Measurements from ENCODE around the gene CTCF.

CTCF gene

DNA sequence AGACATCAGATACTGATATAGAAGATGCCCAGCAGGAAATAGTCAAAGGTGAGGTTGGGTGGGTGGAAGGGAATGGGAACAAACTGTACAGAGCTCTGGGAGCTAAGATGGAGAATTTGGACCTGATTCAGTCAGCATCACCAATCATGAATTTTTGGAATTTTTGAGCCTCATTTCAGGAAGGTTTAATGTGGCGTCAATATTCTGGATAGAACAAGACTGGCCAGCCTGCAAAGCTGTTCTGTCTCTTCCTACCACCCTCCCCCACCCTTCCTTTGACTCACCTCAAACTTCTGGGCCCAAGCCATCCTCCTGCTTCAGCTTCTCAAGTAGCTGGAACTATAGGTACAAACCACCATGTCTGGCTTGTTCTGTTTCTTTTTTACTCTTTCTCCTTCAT lies 32.6 kb downstream of the CTCF start:
- peak; percentile 11 for DNase-seq (ENCODE audit: low spot score)

- no peak for DNase-seq (ENCODE audit: low spot score)
These were observed 36.2 kb downstream of the CTCF start for GRCh38 chr16:67598527-67598926.

- DNase-seq (ENCODE audit: low spot score), result no peak
These were observed 43.3 kb downstream of the CTCF start for GRCh38 chr16:67605641-67606040.

DNA sequence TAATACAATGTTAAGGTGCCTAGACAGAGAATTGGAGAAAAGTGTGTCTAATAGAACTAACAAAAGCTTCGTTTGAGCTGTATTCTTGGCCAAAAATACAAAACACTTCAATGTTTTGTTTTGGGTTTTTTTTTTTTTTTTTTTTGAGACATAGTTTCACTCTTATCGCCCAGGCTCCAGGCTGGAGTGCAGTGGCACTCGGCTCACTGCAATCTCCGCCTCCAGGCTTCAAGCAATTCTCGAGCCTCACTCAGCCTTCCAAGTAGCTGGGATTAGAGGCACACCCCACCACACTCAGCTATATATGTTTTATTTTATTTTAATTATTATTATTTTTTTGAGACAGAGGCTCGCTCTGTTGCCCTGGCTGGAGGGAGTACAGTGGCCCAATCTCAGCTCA lies 44.3 kb downstream of the CTCF start:
- DNase-seq (ENCODE audit: low spot score), result no peak

DNA sequence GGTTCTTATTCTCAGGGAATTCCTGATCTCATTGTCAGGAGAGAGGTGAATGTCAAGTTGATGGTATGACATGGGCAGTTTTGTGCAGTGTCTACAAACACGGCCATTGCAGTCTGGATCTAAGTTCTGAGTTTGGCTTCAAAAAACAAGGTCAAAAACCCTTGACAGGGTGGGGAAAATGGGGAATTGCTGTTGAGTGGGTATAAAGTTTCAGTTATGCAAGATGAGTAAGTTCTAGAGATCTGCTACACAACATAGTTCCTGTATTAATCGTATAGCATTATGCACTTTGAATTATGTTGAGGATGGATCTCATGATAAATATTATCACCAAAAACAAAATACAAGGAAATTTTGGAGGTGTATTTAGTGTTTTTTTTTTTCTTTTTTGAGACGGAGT lies 46.0 kb downstream of the CTCF start:
- DNase-seq (ENCODE audit: low spot score), result no peak

- DNase-seq (ENCODE audit: low spot score), result no peak
These were observed 51.5 kb downstream of the CTCF start for GRCh38 chr16:67613808-67614207.

DNA sequence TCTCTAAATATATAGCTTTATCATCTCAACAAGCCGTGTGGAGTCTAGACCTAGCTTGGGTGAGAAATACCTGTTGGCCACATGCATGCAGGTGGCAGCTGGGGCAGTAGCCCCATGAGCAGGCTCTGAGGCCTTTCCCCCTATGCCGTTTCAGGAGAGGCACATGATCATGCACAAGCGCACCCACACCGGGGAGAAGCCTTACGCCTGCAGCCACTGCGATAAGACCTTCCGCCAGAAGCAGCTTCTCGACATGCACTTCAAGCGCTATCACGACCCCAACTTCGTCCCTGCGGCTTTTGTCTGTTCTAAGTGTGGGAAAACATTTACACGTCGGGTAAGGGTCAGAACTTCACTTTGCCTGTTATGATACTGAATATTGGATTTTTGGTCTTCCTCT lies 65.9 kb downstream of the CTCF start:
- no peak for DNase-seq (ENCODE audit: low spot score)

DNA sequence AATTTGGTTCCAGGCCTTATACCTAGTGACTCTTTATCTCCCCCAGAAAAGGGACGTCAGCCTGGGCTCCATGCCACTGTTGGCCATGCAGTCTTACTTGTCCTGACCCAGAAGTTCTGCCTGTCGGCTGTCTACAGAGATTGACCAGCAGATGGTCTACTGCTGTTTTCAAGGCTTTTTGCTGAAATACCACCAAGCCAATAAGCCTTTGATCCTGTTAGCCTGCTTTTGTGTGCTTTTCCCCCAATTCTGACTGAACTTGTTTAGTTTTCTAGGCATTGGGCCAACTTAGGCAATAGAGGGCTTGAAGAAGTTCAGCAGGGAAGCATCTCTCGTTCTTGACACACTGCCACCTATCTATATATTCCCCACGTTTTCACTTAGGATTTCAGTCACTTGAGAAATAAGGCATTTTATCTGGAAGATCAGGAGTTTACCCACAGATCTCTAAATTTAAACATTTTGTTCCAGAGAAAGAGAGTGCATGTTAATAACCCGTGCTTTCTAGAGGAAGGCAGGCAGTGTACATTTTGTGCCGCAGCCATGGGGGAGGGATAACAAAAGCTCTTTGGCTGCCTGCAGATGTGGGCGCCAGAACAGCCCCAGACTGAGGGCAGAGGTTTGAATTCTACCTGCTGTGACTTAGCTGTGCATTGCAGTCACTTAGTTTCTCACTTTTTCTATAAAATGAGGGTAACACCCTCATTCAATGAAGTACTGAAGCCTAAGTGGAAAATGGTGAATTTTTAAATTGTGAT lies 70.3 kb downstream of the CTCF start:
- no peak for DNase-seq (ENCODE audit: low spot score)

DNA sequence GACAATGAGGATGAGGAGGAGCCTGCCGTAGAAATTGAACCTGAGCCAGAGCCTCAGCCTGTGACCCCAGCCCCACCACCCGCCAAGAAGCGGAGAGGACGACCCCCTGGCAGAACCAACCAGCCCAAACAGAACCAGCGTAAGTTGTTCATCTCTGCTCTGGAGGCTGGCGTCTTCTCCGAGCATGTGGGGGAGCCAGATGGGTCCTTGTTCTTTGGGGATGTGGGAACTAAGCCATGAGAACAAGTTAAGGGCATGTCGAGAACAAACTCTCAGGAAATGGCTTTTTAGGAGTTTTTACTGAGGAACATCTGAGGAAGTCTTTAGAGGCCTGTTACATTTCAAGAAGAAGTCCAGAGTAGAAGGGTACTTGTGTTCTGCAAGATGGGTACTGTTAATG lies 74.4 kb downstream of the CTCF start:
- DNase-seq (ENCODE audit: low spot score), result no peak

DNA sequence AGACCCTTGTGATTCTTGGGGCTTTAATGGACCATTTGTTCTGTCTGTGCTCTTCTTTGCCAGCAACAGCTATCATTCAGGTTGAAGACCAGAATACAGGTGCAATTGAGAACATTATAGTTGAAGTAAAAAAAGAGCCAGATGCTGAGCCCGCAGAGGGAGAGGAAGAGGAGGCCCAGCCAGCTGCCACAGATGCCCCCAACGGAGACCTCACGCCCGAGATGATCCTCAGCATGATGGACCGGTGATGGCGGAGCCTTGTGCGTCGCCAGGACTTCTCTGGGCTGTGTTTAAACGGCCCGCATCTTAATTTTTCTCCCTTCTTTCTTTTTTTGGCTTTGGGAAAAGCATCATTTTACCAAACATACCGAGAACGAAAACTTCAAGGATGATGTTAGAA lies 75.3 kb downstream of the CTCF start:
- DNase-seq (ENCODE audit: low spot score), result no peak

- no peak for DNase-seq (ENCODE audit: low spot score)
These were observed 79.7 kb downstream of the CTCF start for GRCh38 chr16:67641779-67642708.

GRCh38 chr16:67644038-67644437 lies 81.7 kb downstream of the CTCF start:
- DNase-seq (ENCODE audit: low spot score), result no peak

DNA sequence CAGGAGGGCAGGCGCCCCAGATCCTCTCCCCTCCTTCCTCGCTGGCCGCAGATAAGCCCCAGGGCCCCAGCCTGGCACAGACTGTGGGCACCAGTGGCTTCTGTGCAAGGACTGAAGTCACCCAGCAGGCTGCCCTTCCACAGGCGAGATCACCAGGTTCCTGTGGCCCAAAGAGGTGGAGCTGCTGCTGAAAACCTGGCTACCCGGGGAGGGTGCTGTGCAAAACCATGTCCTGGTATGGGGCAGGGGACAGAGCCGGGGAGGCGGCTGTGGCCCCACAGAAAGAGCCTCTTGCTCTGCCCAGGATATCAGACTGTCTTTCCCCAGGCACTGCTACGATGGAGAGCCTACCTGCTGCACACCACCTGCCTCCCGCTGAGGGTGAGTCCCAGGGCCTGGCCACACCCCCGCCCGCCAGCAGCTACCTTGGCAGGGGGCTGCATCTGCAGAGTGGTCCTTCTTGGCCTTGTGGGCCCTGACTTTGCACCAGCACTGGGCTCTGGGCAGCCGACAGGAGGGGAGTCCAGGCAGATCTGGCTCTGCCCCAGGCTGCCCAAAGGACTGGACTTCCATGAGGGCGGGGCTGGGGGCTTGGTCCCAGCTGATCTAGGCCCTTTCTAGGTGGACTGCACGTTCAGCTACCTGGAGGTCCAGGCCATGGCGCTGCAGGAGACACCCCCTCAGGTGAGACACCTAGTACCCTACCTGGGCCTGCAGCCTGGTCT lies 83.2 kb downstream of the CTCF start:
- DNase-seq (ENCODE audit: low spot score), result no peak

DNA sequence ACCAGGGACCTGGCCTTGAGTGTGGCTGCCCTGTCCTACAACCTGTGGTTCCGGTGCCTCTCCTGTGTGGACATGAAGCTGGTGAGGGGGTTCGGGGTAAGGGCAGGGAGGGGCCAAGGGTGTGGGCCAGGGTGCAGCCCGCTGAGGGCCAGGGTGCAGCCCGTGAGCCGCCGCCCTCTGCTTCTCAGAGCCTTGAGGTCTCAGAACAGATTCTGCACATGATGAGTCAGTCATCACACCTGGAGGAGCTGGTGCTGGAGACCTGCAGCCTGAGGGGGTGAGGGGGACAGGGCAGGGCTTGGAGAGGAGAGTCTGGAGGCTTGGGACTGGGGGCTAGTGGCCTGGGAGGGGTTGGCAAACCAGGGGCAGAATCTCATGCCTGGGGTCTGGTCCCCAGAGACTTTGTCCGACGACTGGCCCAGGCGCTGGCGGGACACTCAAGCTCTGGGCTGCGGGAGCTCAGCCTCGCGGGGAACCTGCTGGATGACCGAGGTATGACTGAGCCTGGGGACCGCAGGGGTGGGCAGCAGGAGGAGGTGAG lies 84.9 kb downstream of the CTCF start:
- no peak for DNase-seq (ENCODE audit: low spot score)

GRCh38 chr16:67647681-67648080 lies 85.4 kb downstream of the CTCF start:
- no peak for DNase-seq (ENCODE audit: low spot score)

DNA sequence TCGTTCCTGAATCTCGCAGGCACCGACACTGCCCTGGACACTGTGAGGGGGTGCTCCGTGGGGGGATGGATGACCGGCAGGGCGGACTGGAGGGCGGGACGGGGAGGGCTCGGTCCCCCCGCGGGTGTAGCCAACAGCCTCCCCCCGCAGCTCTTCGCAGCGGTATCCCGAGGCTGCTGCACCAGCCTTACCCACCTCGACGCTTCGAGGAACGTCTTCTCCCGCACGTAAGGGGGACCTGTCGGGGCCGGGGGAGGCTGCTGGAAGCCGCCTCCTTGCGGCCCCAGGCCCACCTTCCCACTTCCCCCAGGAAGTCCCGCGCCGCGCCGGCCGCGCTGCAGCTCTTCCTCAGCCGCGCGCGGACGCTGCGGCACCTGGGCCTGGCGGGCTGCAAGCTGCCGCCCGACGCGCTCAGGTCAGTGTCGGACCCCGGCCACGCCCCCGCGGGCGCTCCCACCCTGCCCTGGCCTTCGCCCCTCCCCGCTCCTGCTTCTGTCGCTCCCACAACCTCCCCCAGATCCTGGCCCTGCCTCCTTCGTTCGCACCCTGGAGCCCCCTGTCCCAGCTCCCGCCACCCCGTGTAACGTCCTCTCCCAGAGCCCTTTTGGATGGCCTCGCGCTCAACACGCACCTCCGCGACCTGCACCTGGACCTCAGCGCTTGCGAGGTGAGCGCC lies 85.9 kb downstream of the CTCF start:
- DNase-seq (ENCODE audit: low spot score), result no peak

GRCh38 chr16:67648764-67649407 lies 86.6 kb downstream of the CTCF start:
- DNase-seq (ENCODE audit: low spot score), result no peak

GRCh38 chr16:67649494-67649931 lies 87.2 kb downstream of the CTCF start:
- DNase-seq (ENCODE audit: low spot score), result no peak

DNA sequence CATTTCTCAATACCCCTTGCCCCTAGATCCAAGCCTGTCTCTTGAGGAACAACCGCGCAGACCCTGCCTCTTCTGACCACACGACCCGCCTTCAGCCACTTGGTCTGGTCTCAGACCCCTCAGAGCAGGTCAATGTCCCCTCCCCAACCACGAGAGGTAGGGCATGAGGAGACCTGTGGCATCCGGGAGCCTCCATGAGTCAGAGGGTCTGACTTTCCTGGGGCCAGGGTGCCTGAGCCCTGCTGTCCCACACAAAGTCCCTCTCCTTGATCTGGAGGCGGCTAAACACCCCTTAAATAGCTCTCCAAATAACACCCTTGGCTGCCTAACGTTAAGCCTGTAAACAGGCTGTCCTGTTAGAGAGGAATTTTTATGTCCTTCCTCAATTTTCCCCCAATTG lies 87.7 kb downstream of the CTCF start:
- no peak for DNase-seq (ENCODE audit: low spot score)

DNA sequence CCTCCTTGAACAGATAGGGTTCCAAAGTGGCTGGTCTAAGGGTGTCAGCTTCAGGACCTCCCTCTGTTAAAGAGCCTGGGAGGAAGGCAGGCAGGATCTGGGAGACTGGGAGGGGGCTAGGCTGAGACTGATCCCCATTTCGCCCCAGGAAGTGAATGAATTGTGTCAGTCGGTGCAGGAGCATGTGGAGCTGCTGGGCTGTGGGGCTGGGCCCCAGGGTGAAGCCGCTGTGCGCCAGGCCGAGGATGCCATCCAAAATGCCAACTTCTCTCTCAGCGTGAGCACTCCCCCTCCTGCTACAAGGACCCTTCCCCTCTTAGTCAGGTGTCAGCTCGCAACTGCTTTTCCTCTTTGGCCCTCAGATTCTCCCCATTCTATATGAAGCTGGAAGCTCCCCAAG lies 88.7 kb downstream of the CTCF start:
- DNase-seq (ENCODE audit: low spot score), result no peak

DNA sequence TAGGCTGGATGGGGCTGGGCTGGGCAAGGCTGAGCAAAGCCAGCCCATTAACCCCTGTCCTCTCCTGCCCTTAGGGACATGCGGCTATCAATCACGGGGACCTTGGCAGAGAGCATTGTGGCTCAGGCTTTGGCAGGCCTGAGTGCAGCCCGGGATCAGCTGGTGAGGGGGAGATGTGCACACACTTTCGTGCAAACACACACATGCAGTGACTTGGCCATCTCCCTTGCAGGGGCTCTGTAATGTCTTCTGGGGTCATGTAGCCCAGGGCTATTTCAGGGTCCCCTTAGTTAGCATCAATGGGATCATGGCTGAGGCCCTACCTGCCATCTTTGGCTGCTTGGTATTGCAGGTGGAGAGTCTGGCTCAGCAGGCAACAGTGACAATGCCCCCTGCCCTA lies 89.5 kb downstream of the CTCF start:
- DNase-seq (ENCODE audit: low spot score), result no peak
